Effector memory CD8-positive, alpha-beta T cell (primary cell): Measurements from ENCODE around the gene MORF4L1.
"Not testable (repeated sequence)": the region's sequence is repeated elsewhere in the genome, so short reads cannot be mapped to it uniquely, and the experiment has no call there.

ENCODE experiments used
- ATAC-seq: fragments of 150-1000 bp; cut with Tn5 transposase; replicated peaks from 2 replicates; pipeline ENCODE4 v1.10.0; 2021; ENCODE audit warnings: mild to moderate bottlenecking, moderate library complexity
- DNase-seq, 3 experiments: peaks; one replicate each; pipeline ENCODE4 v3.0.0; 2021
- H3K27ac Mint-ChIP-seq, 2 donors: one replicate each; pipeline ENCODE4 v1.8.0; 2022; ENCODE audit warnings: mild to moderate bottlenecking in 2 of 2, mixed read lengths in 2 of 2, moderate library complexity in 2 of 2
- H3K27me3 Mint-ChIP-seq, 2 donors: one replicate each; pipeline ENCODE4 v1.8.0; 2022; ENCODE audit warnings: mixed read lengths in 2 of 2
- H3K36me3 Mint-ChIP-seq: one replicate; pipeline ENCODE4 v1.8.0; 2022; ENCODE audit warnings: mild to moderate bottlenecking, moderate library complexity, mixed read lengths; ENCODE audit not compliant: insufficient read depth
- H3K4me1 Mint-ChIP-seq, 2 donors: one replicate each; pipeline ENCODE4 v1.8.0; 2022; ENCODE audit warnings: low read depth in 2 of 2, mixed read lengths in 2 of 2
- H3K4me3 Mint-ChIP-seq, 2 donors: one replicate each; pipeline ENCODE4 v1.8.0; 2022; ENCODE audit warnings: mild to moderate bottlenecking in 2 of 2, mixed read lengths in 2 of 2, moderate library complexity in 2 of 2
- H3K9me3 Mint-ChIP-seq, 2 donors: one replicate each; pipeline ENCODE4 v1.8.0; 2022; ENCODE audit warnings: mixed read lengths in 2 of 2
- total RNA-seq, 9 experiments: gene quantifications; one replicate each; lab custom pipeline; 2026; lab: John Stamatoyannopoulos, UW

Gene MORF4L1, protein sequence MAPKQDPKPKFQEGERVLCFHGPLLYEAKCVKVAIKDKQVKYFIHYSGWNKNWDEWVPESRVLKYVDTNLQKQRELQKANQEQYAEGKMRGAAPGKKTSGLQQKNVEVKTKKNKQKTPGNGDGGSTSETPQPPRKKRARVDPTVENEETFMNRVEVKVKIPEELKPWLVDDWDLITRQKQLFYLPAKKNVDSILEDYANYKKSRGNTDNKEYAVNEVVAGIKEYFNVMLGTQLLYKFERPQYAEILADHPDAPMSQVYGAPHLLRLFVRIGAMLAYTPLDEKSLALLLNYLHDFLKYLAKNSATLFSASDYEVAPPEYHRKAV
- 114 to 284 (median 145) reads per million in 9 experiments for total RNA-seq

DNA sequence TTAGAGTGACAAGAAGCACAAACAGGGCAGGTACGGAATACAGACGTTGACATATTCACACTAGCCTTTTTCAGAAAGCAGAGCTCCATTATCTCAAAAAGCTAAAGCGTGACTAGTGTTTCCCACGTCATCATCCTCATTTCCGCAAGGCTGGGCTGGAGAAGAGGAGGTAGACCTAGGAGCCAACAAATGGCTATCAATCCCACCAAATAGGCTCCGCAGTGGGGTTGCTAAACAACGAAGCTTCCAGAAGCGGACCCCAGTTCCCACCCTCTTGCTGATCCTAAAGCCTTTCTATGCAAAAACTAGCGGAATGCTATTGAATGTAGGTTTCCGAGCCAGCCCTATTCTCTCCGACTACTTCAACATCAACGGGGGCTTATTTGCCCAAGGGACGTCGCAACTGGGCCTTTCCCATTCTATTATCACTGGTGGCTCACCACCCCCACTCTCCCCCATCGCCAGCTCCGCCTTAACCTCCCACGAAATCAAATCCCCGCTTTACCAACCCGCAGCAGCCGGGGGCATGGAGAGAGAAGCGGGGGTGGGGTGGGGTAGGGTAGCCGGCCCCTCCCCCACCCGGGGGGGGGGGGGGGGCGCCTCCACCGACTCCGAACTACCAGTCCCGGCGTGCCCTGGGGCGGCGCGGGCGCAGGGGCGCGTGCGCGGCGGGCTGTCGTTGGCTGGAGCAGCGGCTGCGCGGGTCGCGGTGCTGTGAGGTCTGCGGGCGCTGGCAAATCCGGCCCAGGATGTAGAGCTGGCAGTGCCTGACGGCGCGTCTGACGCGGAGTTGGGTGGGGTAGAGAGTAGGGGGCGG, at the start of gene MORF4L1:
Gene MORF4L1, plus strand, starts transcription at position 736 of the 817 bp plus-strand sequence. CDS start 128 bp downstream, outside the sequence.
- Mint-ChIP-seq H3K27ac (peak within 1 kb of the TSS; percentile 99 to 100), H3K36me3 (peaks cover 48% of the 10 kb centered on the region), H3K4me3 (peak within 1 kb of the TSS; percentile 91 to 99), H3K27me3 (no peaks in the 10 kb centered on the region), H3K4me1 (peaks cover 22 to 29% of the 10 kb centered on the region in 2 donors), H3K9me3 (no peaks in the 10 kb centered on the region)
- DNase-seq (peak; percentile 94 to 96 (median 95)), ATAC-seq (peak; percentile 79)

DNA sequence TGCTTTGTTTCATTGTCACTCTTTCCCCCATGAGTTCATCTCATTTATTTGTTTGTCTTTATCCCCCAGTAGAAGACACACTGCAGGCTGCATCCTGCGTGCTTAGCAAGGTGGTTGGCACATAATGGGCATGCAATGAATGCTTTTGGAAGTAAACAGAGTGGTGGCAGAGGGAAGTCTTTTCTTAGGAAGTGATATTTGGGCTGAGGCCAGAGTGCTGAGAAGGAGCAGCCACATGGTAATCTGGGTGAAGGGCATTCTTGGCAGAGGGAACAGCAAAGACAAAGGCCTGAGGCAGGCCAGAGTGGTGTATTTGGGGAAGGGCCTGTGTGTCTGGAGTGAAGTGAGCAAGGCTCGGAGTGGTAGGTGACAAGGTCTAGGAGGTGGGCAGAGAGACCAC, 43.8 kb upstream of the MORF4L1 start:
- Mint-ChIP-seq H3K4me3 (no peak overlapping the region), H3K36me3 (no peaks in the 10 kb centered on the region), H3K27ac (no peak overlapping the region), H3K27me3 (peaks cover 19 to 45% of the 10 kb centered on the region in 2 donors), H3K9me3 (no peaks in the 10 kb centered on the region), H3K4me1 (peaks cover 0 to 8% of the 10 kb centered on the region in 2 donors)
- DNase-seq, result no peak
- ATAC-seq, result no peak

DNA sequence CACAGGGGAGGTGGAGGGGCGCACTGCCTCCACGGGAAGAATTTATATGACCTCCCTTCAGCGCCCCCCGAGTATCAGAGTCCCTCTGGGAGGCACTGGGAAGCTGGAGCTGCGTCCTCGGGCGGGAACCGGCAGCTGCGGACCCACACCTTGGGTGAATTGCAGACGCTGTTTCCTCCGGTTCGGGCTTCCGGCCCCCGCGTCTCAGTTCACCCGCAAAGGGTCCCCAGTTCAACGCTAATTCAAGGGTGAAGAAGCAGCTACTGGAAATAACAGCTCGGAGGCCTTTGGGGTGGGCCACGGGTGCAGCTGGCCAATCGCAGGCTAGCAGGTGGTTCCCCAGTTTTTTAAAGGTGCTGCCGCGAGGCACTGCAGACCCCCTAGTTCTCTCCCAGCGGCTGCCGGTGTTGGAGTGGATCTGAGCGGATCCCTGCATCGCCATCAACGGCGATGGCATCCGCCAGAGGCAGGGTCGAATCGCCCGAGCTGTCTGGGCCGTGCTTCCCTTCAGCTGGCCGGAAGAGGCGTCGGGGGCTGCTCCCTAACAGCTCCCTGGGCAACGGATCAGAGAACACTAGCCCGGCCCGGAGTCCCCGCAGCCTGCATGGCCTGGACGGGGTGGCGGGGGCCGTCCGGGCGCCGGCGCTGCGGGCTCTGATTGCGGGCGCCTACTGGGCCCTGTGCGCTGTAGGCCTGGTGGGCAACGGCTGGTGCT, 42.0 kb upstream of the MORF4L1 start:
- Mint-ChIP-seq H3K27me3 (peaks cover 20 to 51% of the 10 kb centered on the region in 2 donors), H3K36me3 (no peaks in the 10 kb centered on the region), H3K4me1 (peaks cover 0 to 8% of the 10 kb centered on the region in 2 donors), H3K27ac (no peak overlapping the region), H3K4me3 (peak overlapping the region in 1 of 2 donors; percentile 77), H3K9me3 (no peaks in the 10 kb centered on the region)
- DNase-seq (no peak), ATAC-seq (peak; percentile 39)

DNA sequence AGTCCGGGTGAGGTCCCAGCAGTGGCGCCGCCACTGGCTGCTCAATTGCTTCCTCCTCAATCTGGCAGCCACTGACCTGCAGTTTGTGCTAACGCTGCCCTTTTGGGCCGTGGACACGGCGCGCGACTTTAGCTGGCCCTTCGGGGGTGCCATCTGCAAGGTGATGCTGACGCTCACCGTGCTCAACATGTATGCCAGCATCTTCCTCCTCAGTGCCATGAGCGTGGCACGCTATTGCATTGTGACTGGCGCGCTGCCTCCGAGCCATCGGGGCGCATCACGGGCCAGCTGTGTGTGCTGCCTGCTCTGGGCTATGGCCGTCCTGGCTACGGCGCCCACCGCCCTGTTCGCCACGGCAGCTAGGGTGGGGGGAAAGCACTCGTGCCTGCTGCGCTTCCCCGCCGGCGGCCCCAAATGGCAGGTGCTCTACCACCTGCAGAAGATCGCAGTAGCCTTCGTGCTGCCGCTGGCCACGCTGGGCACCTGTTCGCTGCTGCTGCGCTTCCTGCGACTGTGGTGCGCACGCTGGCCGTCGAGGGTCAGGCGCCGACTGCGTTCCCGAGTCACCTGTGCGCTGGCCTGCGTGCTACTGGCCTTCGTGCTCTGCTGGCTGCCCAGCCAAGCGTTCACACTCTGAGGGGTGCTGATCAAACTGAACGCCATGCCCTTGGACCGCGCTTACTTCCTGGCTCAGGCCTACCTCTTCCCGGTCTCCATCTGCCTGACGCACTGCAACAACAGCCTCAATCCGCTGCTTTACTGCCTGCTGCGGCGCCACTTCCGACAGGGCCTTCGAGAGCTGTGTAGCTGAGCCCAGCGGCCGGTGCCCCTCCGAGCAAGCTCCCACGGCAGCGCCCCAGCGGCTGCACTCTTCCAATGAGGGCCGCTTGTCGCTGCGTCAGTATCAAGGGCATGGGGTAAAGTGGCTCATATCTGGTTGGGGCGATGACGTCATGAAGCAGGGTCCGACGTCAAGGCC, 41.2 kb upstream of the MORF4L1 start:
- H3K4me3 Mint-ChIP-seq, result peak overlapping the region in 1 of 2 donors; percentile 77

DNA sequence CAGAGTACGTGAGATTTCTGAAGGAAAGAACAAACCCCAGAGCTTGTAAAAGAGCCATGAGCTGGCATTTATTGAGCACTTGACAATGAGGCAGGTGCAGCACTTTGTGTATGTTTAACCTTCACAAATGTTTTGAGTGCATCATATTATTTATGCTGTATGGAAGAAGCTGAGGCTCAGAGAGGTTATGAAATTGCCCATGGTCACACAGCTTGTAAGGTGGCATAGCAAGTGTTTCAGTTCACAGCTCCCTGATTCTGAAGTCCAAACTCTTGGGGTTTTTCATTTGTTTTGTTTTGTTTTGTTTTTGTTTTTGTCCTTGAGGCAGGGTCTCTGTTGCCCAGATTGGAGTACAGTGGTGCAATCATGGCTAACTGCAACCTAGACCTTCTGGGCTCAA, 36.4 kb upstream of the MORF4L1 start:
- no peak for ATAC-seq
- peaks cover 27 to 46% of the 10 kb centered on the region in 2 donors for H3K27me3 Mint-ChIP-seq

More for the DNA sequence above, 41.2 kb upstream of the MORF4L1 start:
- Mint-ChIP-seq H3K9me3 (no peaks in the 10 kb centered on the region), H3K36me3 (no peaks in the 10 kb centered on the region), H3K4me1 (peaks cover 0 to 8% of the 10 kb centered on the region in 2 donors), H3K27me3 (peaks cover 27 to 58% of the 10 kb centered on the region in 2 donors), H3K27ac (no peak overlapping the region)
- DNase-seq (no peak), ATAC-seq (no peak)

DNA sequence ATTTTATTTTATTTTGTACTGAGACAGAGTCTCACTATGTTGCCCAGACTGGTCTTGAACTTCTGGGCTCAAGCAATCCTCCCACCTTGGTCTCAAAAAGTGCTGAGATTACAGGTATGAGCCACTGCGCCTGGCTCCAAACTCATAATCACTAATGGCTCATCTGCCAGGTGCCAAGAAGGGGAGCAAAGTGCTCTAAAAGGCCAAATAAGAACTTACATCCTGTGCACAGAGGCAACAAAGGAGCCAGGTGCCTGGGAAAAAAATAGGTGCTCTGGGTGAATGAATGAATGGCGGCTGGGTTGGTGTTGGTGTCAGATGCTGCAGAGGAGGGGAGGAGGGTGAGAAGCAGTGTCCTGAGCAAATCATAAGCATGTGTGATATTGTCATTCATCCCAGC, 35.6 kb upstream of the MORF4L1 start:
- DNase-seq, result no peak
- Mint-ChIP-seq H3K9me3 (no peaks in the 10 kb centered on the region), H3K4me1 (peaks cover 0 to 2% of the 10 kb centered on the region in 2 donors), H3K4me3 (no peak overlapping the region), H3K36me3 (no peaks in the 10 kb centered on the region), H3K27me3 (peaks cover 22 to 38% of the 10 kb centered on the region in 2 donors), H3K27ac (no peak overlapping the region)
- no peak for ATAC-seq

More for the DNA sequence above, 36.4 kb upstream of the MORF4L1 start:
- H3K4me3 Mint-ChIP-seq, result no peak overlapping the region
- no peak for DNase-seq
- no peak overlapping the region for H3K27ac Mint-ChIP-seq
- H3K36me3 Mint-ChIP-seq, result no peaks in the 10 kb centered on the region
- peaks cover 0 to 2% of the 10 kb centered on the region in 2 donors for H3K4me1 Mint-ChIP-seq
- no peaks in the 10 kb centered on the region for H3K9me3 Mint-ChIP-seq

DNA sequence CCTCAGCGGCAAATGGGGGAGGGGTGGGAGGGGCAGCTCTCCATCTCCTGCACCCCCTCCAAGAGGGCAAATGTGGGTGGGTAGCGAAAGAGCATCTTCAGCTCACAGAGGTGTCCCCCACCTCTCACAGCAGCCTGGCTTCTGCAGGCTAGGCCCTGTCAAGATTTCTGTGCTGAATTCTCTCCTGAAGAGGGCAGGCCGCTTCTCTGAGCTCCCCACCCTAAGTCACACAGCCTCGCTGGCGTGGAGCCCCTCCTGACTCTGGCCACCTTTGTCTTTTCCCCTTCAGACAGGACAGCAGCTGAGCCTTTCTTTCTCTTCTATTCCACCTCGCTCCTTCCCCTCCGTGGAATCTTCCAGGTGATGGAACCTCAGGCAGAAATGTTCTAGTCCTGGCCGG, 35.1 kb upstream of the MORF4L1 start:
- peaks cover 18 to 34% of the 10 kb centered on the region in 2 donors for H3K27me3 Mint-ChIP-seq
- H3K27ac Mint-ChIP-seq, result no peak overlapping the region
- H3K9me3 Mint-ChIP-seq, result no peaks in the 10 kb centered on the region
- ATAC-seq (no peak), DNase-seq (no peak)
- no peak overlapping the region for H3K4me3 Mint-ChIP-seq
- H3K4me1 Mint-ChIP-seq, result peaks cover 0 to 2% of the 10 kb centered on the region in 2 donors
- no peaks in the 10 kb centered on the region for H3K36me3 Mint-ChIP-seq

DNA sequence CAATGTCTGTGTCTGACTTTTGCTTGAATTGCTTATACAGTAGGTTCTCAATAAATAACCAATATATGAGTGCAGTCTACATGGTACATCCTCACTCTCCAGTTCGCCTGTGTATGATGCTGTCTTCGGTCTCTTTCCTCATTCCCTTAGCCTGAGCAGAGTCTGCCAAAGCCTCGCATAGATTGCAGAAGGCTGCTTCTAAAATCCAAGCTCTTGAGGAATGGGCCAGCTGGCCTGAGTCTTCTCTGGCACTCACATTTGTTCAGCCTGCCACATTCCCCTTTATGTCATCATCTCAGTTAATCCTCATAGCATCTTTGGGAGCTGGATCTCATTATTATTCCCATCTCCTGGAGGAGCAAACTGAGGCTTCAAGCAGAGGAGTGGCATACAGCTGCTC, 34.2 kb upstream of the MORF4L1 start:
- Mint-ChIP-seq H3K27me3 (peaks cover 9 to 24% of the 10 kb centered on the region in 2 donors), H3K4me1 (peaks cover 0 to 2% of the 10 kb centered on the region in 2 donors), H3K9me3 (no peaks in the 10 kb centered on the region), H3K4me3 (no peak overlapping the region), H3K27ac (peak overlapping the region; percentile 57 to 66), H3K36me3 (no peaks in the 10 kb centered on the region)
- ATAC-seq (no peak), DNase-seq (no peak)

DNA sequence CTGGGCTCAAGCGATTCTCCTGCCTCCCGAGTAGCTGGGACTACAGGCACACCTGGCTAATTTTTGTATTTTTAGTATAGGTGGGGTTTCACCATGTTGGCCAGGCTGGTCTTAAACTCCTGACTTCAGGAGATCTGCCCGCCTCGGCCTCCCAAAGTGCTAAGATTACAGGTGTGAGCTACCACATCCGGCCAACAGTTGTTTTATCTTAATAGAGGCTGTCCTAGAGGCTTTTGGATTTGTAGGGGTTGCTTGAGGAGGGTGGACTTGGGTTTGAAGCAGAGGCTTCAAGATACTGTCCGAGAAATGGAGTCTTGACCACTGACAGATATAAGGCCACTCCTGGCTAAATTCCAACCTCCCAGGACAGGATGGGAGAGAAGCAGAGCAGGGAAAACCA, 33.5 kb upstream of the MORF4L1 start:
- not testable (repeated sequence) for DNase-seq, H3K27ac Mint-ChIP-seq, ATAC-seq, H3K4me3 Mint-ChIP-seq, H3K4me1 Mint-ChIP-seq, H3K9me3 Mint-ChIP-seq, H3K36me3 Mint-ChIP-seq
- peaks cover 9 to 22% of the 10 kb centered on the region in 2 donors for H3K27me3 Mint-ChIP-seq

DNA sequence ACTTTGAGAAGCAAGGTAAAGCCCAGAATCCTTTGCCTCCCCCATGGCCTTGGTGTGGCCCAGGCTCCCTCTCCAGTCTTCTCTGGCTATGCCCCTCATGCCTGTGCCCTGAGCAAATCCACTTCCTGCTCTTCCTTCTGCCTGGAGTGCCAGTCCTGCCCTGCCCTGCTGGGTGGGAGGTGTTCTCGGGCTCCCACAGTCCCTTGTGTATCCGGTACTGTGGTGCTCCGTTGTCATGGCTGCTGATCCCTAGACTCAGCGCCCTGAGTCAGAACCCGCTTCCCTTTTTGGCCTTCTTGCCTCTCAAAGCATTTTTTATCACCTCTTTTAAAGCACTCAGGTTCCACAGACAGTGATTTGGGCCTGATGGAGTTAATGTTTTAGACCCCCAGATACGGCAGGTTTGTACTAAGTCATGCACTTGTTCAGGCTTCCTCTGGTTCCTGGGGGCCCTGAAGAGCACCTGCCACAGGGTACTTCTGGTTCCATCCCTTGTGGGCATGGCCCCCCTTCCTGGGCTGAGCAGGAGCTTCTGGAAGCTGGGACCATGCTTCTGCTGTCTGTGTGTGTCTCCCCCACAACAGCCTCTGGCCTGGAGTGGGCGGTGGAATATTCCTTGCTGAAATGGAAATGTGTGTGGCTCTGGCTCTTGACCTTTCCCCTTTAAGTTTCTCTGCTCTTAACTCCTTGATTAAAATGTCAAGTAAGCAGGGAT, 31.9 kb upstream of the MORF4L1 start:
- no peak overlapping the region for H3K4me3 Mint-ChIP-seq
- H3K27ac Mint-ChIP-seq, result no peak overlapping the region
- H3K4me1 Mint-ChIP-seq, result peaks cover 0 to 3% of the 10 kb centered on the region in 2 donors
- peaks cover 6 to 15% of the 10 kb centered on the region in 2 donors for H3K27me3 Mint-ChIP-seq
- DNase-seq, result no peak
- H3K36me3 Mint-ChIP-seq, result no peaks in the 10 kb centered on the region
- H3K9me3 Mint-ChIP-seq, result no peaks in the 10 kb centered on the region
- no peak for ATAC-seq

DNA sequence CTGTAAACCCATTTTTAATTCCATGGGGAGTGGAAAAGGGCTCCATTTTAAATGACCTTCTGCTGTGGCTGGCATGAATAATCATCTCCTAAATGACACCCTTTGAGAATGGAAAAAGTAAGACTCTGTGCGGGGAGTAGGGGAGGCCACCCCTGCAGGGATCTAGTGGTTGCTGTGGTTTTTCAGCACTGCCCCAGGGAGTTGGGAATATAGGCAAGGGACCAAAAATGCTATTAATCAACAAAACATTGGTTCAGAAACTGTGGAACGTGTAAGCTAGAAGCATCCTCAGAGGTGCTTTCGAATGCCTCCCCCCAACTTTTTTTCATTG, 31.3 kb upstream of the MORF4L1 start:
- H3K27ac Mint-ChIP-seq, result no peak overlapping the region
- H3K9me3 Mint-ChIP-seq, result no peaks in the 10 kb centered on the region
- DNase-seq, result no peak
- H3K4me1 Mint-ChIP-seq, result peaks cover 0 to 3% of the 10 kb centered on the region in 2 donors
- H3K4me3 Mint-ChIP-seq, result no peak overlapping the region
- peaks cover under 1 to 10% of the 10 kb centered on the region in 2 donors for H3K27me3 Mint-ChIP-seq
- ATAC-seq, result no peak
- no peaks in the 10 kb centered on the region for H3K36me3 Mint-ChIP-seq

DNA sequence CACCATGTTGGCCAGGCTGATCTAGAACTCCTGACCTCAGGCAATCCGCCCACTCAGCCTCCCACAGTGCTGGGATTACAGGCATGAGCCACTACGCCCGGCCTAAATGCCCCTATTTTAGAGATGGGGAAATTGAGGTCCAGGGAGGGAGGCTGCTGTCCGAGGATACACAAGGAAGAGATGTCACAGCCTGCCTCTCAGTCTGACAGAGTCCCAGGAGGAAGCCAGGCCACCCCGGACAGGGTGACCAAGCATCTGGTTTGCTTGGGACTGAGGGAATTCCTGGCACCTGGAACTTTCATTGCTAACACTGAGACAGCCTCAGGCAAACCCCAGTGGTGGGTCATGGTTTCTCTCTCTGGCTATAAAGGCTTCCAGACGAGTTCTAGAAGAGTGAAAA, 30.8 kb upstream of the MORF4L1 start:
- peak overlapping the region in 1 of 2 donors; percentile 52 for H3K27ac Mint-ChIP-seq
- H3K27me3 Mint-ChIP-seq, result peaks cover 0 to 10% of the 10 kb centered on the region in 2 donors
- peaks cover 0 to 3% of the 10 kb centered on the region in 2 donors for H3K4me1 Mint-ChIP-seq
- ATAC-seq (no peak), DNase-seq (no peak)
- H3K36me3 Mint-ChIP-seq, result no peaks in the 10 kb centered on the region
- no peaks in the 10 kb centered on the region for H3K9me3 Mint-ChIP-seq
- no peak overlapping the region for H3K4me3 Mint-ChIP-seq
